NCI-H345 treated with DMSO at 0.1 percent for 48 hours (cell line): ENCODE results near the gene CDC42SE2.

ENCODE experiments used
- DNase-seq: peaks from one replicate; lab custom pipeline; 2025; ENCODE audit not compliant: unreplicated experiment; lab: John Stamatoyannopoulos, UW

CDC42SE2 gene, protein sequence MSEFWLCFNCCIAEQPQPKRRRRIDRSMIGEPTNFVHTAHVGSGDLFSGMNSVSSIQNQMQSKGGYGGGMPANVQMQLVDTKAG

DNA sequence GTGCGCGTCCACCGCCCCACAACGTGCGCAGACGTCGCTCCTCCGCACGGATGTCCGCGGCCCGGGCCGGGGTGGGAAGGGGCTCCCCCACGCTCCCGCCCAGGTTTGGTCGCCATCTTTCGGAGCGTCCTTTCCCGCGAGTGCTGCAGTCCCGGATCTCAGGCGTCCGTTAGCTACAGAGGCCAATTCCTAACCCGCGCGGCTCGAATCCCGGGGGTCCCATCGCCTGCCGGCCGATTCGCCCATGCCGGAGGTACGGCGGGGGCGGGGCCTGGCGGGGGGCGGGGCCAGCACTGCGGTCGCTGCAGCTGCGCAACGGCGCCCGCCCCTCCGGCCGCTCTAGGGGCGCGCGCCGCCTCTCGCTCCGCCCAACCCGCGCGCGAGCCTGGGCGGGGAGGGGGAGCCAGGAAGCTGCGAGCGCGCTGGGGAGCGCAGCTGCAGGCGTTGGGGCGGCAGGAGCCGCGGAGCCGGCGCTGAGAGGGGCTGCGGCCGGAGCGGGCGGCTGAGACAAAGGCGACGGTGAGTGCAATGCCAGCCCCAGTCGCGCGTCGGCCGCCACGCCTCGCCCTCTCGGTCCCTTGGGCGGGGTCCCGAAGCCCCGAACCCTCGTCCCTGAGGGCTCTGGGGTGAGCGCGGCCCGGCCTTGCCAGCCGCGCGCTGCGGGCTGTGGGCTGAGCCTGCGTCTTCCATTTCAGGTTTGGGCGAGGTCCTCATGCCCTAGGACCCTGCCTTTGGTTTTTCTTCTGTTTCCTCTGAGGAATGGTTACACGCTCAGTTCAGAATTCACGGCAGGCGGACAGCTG is at the start of gene CDC42SE2:
Gene CDC42SE2 (plus strand): TSS at position 406 of the 803 bp plus-strand sequence. CDS start 95,441 bp downstream, outside the sequence.
- DNase-seq, result peak; percentile 47

DNA sequence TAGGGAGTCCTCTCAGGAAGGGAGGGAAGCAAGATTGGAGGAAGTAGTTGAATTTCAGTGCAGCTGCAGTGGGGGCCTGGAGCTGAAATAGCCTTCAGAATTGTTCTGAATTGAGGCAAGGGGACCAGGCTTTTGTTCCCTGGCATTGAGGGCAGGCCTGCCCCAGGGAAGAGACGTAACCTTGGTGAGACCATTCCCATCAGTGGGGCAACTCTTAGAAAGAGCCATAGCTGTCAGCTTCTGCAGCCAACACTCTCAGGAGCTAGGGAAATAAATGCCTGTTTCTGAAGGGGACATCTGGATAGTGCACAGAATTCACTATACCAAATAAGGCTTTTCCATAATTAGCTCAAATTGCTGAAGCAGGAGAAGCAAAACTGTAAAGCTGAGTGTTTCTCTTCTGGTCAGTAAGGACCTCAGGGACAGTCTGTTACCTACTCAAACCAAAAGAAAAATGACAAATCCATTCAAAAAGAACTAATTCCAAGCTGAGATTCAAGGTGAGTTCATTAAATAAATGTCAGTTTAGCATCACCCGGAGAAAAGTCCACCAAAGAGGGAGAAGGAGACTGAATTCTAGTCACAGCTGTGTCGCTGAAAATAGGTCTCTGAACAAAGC is 49.1 kb upstream of the CDC42SE2 start:
- DNase-seq, result no peak

DNA sequence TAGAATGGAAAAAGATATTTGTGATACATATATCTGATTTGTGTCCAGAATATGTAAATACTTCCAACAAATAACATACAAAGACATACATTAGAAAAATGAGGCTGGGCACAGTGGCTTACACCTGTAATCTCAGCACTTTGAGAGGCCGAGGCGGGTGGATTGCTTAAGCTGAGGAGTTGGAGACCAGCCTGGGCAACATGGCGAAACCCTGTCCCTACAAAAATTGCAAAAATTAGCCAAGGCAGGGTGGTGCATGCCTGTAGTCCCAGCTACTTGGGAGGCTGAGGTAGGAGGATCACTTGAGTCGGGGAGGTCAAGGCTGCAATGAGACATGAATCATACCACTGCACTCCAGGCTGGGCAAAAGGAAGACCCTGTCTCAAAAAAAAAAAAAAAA is 46.1 kb upstream of the CDC42SE2 start:
- DNase-seq, result no peak

DNA sequence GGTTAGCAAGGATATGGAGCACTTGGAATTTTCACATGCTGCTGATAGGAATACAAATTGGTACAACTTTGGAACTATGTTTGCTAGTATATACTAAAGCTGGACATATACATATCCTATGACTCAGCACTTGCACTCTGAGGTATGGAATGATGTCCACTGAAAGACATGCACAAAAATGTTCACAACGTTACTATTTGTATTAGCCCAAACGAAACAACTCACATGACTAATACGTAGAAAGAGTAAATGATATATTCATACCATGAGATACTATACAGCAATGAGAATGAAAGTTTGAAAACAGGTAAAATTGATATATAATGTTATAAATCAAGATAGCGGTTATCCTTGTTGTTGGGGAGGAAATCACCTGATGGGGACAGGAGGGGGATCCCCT is 45.5 kb upstream of the CDC42SE2 start:
- no peak for DNase-seq

DNA sequence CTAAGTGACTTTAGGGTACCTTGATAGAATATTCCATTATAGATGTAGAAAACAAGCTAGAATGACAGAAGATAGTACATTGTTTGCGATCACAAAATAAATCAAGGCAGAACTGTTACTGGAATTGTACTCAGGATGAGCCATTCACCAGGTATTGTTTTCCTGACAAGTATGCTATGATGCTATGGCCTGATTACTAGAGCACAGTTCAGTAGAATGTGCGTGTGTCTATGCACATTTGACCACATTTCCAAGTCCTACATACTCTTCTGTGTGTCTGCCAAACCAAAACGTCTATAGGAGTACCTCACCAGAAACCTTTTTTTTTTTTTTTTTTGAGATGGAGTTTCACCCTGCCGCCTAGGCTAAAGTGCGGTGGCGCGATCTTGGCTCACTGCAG is 43.3 kb upstream of the CDC42SE2 start:
- no peak for DNase-seq

DNA sequence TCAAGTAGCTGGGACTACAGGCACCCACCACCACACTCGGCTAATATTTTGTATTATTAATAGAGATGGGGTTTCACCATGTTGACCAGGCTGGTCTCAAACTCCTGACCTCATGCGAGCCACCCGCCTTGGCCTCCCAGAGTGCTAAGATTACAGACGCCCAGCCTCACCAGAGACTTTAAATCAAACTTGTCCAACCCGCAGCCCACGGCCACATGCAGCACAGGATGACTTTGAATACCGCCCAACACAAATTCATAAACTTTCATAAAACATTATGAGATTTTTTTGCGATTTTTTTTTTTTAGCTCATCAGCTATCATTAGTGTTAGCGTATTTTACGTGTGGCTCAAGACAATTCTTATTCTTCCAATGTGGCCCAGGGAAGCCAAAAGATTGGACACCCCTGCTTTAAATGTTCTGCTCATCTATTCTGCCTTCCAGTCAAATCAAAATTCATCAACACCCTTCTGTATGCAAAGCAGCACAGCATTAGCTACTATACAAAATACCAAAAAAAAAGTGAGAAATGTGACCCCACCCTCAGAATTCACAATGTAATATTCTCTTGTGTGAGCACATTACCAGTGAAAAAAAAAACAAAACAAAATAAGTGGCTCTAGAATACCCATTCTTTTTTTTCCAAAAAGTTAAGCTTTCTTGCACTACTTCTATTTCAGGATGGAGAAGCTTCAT is 42.7 kb upstream of the CDC42SE2 start:
- DNase-seq, result no peak

DNA sequence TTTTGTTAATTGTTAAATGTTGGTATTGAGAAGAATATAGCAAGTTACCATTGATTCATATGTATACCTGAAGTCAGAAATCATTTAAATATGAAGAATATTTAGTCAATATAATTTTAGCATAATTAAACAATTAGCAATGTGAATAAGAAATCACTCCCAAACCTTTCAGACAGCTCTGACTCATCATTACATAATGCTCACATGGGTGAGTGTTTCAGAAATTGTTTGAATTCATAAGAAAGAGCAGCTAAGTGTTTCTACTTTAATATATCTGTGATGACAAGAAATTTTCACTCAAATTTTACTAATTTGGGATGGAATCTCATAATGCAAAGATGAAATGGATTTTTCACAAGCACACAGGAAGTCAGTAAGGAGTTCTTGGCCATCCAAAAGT is 42.0 kb upstream of the CDC42SE2 start:
- DNase-seq, result no peak

DNA sequence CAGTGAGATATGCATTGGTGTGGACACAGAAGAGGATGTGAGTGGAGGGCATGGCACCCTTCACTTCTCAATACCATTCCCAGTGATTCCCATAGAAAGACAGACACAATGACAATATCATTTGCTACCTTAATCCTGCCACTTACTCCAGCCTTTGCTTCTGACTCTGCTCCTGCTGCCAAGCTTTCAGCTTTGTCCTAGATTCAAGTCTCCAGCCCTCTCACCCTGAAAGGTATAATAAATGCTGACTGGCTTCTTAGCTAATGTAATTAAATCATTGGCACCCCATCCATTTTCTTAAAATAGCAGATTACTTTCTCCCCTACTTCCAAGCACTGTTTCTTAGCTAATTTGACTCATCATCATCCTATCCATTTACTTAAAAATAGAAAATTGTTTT is 41.1 kb upstream of the CDC42SE2 start:
- DNase-seq, result no peak

DNA sequence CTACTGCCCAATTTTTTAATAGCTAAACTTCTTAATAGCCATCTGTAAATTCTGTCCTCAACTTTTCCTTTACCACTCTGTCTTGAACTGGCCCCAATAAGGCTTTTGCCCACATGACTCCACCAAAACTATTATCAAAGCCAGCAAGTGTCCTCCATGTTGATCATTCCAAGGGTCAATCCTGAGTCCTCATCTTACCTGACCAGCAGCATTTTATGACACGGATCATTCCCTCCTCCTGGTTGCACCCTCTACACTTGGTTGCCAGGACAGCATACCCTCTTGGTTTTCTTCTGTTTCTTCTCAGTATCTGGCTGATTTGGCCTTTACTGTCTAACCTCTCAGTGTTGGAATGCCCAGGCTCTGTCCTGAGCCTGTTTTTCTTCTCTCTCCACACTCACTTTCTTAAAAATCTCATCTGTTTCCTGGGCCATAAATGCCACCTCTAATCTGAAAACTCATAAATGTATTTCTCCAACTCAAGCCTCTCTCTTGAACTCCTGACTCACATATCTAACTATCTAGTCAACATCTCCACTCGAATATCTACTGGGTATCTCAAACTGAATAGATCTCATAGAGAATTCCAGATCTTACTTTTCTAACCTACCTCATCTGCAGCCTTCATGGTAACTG is 40.0 kb upstream of the CDC42SE2 start:
- no peak for DNase-seq

DNA sequence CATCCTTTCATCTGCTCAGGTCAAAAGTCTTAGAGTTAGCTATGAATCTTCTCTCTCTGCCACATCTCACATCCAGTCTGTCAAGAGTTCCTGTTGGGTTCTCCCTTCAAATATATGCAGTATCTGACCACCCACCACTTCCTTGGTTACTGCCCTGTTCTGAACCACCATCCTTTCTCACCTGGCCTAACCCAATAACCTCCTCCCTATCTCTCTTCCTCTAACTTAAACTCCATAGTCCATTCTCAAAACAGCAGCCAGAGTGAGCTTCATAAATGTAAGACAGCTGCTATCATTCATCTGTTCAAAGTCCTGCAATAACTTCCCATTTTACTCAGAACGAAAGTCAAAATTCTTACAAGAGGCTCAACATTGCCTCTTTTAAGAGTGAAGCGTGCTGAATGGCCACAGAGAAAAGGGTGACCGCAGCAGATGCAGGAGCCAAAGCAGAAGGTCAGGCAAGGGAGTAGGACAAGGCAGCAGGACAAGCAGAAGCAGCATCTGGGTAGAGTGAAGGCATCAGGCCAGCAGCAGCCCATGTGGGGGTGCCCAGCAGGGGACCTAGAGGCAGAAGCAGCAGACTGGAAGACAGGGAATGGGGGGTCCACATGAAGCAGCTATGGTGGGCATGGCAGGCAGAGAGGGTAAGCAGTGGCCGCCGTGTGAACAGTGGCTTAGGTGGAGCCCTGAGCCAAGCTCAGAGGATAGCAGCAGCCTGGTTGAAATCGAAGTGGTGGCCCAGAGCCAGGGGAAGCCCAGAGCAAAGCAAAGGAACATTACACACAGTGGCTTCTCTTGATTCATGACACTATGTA is 39.3 kb upstream of the CDC42SE2 start:
- no peak for DNase-seq

DNA sequence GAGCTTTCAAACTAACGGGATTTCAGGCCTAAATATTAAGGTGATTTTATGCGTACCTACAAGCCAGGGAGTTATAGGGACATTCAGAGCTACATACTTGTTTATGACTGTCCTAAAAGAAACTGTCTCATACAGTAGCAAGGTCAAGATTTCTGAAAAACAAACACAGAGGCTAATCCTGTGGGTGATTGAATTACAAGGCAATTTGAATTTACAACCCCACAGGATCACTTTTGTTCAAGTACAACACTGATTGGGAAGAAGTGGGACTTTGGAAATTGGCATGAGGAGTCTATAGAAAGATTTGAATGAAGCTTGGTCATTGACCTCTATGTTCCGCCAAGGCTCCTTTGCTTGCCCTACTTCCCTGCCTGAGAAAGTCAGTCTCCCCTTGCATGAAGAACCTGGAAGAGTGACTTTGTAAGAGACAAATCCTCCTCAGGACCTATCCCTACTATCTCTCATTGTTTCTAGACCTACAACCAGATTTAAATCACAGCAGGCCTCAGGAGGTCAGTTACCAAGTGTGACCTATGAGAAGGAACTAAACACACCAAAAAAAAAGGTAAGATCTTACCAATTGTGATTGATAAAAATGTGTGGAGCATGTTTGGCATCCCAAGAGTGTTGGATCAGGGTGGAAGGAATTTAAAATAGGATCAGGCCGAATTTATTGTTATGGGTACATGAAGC is 38.4 kb upstream of the CDC42SE2 start:
- no peak for DNase-seq

DNA sequence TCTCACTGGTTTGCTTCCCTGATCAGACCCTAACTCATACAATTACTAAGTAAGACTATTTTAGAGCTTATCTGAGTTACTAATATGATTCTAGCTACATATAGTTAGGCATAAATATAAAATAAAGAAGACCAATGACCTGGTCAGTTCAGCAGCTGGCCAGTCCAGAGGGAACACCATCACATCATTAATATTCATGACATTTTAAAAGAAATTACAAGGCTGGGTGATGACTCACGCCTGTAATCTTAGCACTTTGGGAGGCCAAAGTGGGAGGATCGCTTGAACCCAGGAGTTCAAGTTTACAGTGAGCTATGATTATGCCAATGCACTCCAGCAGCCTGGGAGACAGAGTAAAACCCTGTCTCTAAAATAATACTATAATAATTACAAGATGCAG is 37.0 kb upstream of the CDC42SE2 start:
- no peak for DNase-seq

DNA sequence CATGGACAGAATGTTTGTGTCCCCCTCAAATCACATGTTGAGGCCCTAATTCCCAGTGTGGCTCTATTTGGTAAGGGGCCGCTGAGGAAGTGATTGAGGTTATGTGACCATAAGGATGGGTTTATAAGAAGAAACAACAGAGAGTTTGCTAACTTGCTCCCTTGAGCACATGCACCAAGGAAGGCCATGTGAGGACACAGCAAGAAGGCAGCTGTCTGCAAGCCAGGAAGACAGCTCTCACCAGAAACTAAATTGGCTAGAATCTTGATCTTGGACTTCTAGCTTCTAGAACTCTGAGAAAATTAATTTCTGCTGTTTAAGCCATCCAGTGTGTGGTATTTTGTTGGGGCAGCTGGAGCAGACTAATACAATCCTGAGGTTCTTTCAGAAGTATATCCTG is 35.2 kb upstream of the CDC42SE2 start:
- no peak for DNase-seq

DNA sequence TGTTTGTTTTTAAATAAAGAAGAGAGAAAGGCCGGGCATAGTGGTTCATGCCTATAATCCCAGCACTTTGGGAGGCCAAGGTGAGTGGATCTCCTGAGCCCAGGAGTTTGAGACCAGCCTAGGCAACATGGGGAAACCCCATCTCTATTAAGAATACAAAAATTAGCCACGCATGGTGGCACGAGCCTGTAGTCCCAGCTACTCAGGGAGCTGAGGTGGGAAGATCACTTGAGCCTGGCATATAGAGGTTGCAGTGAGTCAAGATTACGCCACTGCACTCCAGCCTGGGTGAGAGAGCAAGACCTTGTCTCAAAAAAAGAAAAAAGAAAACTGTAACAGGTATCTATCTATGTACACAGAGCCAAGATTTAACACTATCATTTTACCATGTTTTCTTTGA is 34.2 kb upstream of the CDC42SE2 start:
- DNase-seq, result no peak

DNA sequence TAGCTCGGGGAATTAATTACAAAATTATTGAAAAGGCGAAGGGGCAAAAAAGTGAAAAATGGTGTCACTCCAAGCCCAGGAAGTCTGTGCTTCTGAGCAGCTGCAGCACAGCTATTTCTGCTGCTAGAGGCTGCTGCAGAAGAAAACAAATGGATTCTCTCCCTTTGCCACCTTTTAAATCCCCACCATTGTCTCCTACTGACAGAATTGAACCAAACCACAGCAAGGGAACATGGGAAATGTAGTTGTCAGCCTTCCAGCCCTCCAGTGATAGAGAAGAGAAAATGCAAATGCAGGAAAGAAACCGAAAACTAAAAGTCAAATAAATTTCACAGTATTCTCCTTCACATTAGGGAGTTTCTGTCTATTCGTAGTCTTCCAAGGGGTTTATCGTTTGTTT is 33.4 kb upstream of the CDC42SE2 start:
- DNase-seq, result no peak

DNA sequence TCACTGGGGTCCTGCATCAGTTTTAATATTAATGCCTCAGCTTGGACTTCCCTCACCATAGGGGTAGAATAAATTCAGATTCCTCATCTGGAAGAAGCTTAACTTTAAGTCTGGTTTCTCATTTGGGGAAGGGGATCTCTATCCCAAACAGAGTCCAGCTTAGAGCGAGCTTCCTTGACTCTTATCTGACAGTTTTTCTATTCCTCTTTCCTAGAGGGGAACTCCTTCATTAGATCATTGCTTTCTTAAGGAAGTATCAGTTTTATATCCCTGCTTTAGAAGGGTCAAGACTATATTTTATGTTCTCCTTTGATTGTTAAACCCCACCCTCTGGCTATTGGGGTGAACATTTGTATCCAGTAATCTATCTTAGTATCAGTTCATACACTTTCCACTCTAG is 24.2 kb upstream of the CDC42SE2 start:
- DNase-seq, result no peak

DNA sequence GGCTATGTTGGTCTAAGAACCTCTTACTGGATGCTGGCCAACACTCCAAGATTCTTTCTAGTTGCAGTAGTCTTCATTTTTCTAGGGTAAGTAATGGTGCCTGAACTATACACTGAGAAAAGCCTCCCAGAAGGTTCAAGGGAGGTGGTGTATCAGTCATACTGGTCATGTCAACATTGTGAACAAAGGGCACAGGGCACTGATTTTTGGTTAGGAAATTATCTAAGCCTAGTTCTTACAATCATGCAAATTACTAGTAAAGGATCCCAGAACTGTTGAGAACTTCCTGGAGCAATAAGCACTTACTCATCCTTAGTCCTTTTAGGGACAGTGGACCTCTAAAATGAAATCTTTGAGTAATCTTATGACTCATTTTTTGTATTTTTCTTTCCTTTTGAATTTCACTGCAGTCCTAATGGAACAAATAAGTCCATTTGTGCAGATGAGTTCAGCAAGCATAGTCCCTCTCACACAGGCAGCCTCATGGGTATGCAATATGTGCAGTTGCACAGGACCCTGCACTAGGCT is 21.1 kb upstream of the CDC42SE2 start:
- no peak for DNase-seq

DNA sequence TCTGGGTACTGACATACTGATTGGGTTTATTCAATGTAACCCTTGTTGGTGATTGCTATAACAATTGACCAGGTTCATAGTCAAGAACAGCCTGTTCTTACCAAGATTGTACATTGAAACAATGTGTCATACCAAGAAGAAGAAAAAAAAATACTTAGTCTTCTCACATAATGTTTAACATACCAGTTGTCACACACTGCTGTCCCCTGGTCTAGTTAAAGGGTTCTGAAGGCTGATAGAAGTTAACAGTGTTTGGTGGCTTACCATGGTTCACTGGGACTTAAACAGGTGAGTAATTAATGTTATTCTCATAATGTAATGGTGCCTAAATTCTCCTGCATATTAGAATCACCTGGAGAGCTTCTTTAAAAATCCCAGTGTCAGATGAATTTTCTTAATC is 18.5 kb upstream of the CDC42SE2 start:
- no peak for DNase-seq

DNA sequence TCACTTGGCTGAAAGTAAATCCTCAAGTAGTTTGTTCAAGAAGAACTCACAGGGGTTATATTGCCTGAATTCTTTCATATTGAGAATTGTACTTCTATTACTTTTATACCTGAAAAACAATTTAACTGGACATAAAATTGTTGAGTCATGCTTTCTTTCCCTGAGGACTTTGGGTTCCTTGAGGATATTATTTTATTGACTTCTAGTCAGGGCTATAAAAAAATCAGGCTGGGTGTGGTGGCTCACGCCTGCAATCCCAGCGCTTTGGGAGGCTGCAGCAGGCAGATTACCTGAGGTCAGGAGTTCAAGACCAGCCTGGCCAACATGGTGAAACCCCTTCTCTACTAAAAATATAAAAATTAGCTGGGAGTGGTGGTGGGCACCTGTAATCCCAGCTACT is 17.9 kb upstream of the CDC42SE2 start:
- DNase-seq, result no peak

DNA sequence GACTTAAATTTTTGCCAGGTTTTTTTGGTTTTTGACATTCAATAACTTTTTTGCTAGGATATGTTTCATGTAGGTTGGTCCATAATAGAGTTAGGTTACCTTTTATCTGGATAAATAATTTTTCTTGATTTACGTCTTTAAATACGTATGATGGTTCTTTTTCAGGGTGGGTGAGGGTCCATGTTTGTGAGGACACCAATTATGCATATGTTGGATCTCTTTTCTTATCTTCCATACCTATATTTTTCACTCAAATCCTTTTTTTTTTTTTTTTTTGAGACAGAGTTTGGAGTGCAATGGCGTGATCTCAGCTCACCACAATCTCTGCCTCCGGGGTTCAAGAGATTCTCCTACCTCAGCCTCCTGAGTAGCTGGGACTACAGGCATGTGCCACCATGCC is 17.3 kb upstream of the CDC42SE2 start:
- no peak for DNase-seq
